ENCODE results near the gene CD2AP. TPM values are rescaled to one million over a fixed set of nuclear protein-coding genes. Genes with fewer than 3 reads are reported as not detected.

CD2AP gene
- total RNA-seq, 1 donor from 2014 or later: 40.3 TPM

DNA sequence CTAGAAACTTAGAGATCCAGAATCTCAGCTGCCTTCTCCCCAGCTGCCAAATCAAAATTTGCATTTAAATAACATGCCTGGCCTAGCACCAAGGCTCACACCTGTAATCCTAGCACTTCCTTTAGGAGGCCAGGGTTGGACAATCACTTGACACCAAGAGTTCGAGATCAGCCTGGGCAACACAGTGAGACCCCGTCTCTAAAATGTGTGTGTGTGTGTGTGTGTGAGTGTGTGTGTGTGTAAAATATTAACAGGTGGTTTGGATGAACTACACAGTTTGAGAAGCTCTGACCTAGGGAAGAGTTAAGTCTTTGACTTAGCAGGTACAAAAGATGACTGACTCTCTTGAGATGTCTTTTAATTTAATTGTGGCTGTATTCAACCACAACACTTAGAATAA lies 20.2 kb upstream of the CD2AP start:
- no peaks in the 10 kb centered on the region for H3K27me3 Mint-ChIP-seq (ENCODE audit: unreplicated experiment)
- H3K4me1 Mint-ChIP-seq (ENCODE audit: unreplicated experiment): no peaks in the 10 kb centered on the region
- H3K9me3 Mint-ChIP-seq (ENCODE audit: unreplicated experiment): no peaks in the 10 kb centered on the region
- no peak for DNase-seq (ENCODE audit: low spot score)
- no peak overlapping the region for H3K27ac Mint-ChIP-seq (ENCODE audit: unreplicated experiment)
- H3K4me3 Mint-ChIP-seq (ENCODE audit: unreplicated experiment): no peak overlapping the region
- no peaks in the 10 kb centered on the region for H3K36me3 Mint-ChIP-seq (ENCODE audit: low read depth, unreplicated experiment)
- TF ChIP-seq, protein P1, sequence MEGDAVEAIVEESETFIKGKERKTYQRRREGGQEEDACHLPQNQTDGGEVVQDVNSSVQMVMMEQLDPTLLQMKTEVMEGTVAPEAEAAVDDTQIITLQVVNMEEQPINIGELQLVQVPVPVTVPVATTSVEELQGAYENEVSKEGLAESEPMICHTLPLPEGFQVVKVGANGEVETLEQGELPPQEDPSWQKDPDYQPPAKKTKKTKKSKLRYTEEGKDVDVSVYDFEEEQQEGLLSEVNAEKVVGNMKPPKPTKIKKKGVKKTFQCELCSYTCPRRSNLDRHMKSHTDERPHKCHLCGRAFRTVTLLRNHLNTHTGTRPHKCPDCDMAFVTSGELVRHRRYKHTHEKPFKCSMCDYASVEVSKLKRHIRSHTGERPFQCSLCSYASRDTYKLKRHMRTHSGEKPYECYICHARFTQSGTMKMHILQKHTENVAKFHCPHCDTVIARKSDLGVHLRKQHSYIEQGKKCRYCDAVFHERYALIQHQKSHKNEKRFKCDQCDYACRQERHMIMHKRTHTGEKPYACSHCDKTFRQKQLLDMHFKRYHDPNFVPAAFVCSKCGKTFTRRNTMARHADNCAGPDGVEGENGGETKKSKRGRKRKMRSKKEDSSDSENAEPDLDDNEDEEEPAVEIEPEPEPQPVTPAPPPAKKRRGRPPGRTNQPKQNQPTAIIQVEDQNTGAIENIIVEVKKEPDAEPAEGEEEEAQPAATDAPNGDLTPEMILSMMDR (IDR thresholded peaks at IDR 0.05; ENCODE audit: unreplicated experiment): no peak

DNA sequence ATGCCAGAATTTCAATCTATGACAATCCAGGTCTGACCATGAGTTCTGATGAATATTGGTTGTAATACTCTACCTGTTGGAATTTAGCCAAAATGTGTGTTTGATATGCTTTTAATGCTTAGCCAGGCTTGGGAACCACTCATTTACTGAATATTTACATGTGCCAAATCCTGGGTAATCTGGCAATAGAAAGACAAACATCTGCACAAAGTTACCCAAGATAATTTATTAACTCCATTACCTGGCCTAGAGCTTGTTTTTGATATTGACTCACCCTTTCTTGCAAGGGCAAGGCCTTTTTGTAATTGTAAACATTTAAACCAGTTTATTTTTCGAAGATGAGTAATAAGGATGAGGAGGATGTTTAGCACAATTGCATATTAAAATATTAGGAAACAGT lies 13.5 kb upstream of the CD2AP start:
- TF ChIP-seq, protein P1 (IDR thresholded peaks at IDR 0.05; ENCODE audit: unreplicated experiment): no peak
- H3K27ac Mint-ChIP-seq (ENCODE audit: unreplicated experiment): no peak overlapping the region
- H3K4me3 Mint-ChIP-seq (ENCODE audit: unreplicated experiment): no peak overlapping the region
- no peaks in the 10 kb centered on the region for H3K36me3 Mint-ChIP-seq (ENCODE audit: low read depth, unreplicated experiment)
- no peak for DNase-seq (ENCODE audit: low spot score)
- no peaks in the 10 kb centered on the region for H3K27me3 Mint-ChIP-seq (ENCODE audit: unreplicated experiment)
- H3K9me3 Mint-ChIP-seq (ENCODE audit: unreplicated experiment): no peaks in the 10 kb centered on the region
- no peaks in the 10 kb centered on the region for H3K4me1 Mint-ChIP-seq (ENCODE audit: unreplicated experiment)

DNA sequence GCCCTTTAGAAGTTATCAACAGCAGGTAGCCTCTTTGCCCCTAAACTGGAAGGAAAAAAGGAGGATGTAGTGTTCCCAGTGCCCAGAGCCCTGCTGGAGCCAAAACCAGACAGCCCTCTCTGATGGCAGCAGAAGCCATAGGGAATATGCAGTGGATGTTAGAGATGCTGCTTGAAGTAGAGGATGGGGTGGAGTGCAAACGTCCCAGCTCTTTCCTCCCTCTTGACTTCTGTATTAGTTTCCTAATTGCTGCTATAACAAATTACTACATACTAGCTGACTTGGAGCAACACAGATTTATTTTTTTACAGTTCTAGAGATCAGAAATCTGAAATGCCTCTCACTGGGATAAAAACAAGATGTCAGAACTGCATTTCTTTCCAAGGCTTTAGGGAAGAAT lies 12.5 kb upstream of the CD2AP start:
- no peak overlapping the region for H3K27ac Mint-ChIP-seq (ENCODE audit: unreplicated experiment)
- no peaks in the 10 kb centered on the region for H3K4me1 Mint-ChIP-seq (ENCODE audit: unreplicated experiment)
- no peak for DNase-seq (ENCODE audit: low spot score)
- TF ChIP-seq, protein P1 (IDR thresholded peaks at IDR 0.05; ENCODE audit: unreplicated experiment): no peak
- no peaks in the 10 kb centered on the region for H3K9me3 Mint-ChIP-seq (ENCODE audit: unreplicated experiment)
- no peaks in the 10 kb centered on the region for H3K27me3 Mint-ChIP-seq (ENCODE audit: unreplicated experiment)
- no peaks in the 10 kb centered on the region for H3K36me3 Mint-ChIP-seq (ENCODE audit: low read depth, unreplicated experiment)
- H3K4me3 Mint-ChIP-seq (ENCODE audit: unreplicated experiment): no peak overlapping the region

DNA sequence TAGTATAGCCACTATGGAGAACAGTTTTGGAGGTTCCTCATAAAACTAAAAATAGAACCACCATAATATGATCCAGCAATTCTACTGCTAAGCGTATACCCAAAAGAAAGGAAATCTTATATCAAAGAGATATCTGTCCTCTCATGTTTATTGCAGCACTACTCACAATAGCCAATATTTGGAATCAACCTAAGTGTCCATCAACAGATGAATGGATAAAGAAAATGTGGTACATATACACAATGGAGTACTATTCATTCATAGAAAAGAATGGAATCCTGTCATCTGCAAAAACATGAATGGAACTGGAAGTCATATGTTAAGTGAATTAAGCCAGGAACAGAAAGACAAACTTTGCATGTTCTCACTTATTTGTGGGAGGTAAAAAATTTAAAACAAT lies 5.7 kb upstream of the CD2AP start:
- Mint-ChIP-seq H3K9me3 (ENCODE audit: unreplicated experiment) (no peaks in the 10 kb centered on the region), H3K4me1 (ENCODE audit: unreplicated experiment) (no peaks in the 10 kb centered on the region), H3K36me3 (ENCODE audit: low read depth, unreplicated experiment) (no peaks in the 10 kb centered on the region), H3K4me3 (ENCODE audit: unreplicated experiment) (no peak overlapping the region), H3K27me3 (ENCODE audit: unreplicated experiment) (no peaks in the 10 kb centered on the region), H3K27ac (ENCODE audit: unreplicated experiment) (no peak overlapping the region)
- no peak for DNase-seq (ENCODE audit: low spot score)
- TF ChIP-seq, protein P1 (IDR thresholded peaks at IDR 0.05; ENCODE audit: unreplicated experiment): no peak

DNA sequence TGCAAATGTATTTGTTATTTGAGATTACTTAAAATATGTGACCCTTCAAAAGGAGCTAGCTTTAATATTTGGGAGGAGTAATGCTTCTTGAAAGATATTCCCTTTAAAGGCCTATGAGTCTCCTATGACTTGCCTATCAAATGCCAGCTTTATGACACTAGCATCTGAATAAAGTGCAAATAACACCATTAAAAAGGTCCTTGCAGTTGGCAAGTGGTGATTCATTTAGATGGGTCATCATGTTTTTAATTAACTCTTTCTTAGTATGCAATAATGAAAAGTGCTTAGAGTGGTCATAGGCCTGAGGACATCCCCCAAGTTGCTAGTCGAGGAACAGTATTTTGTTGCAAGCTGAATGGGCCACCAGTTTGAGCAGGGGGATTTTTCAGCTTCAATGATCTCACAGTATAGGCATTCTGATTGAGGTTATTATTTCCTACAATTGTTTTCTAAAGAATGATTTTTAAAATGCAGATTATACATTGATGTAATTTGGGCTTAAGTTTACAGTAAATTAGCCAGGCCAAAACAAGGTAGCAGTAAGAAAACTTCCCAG lies 3.7 kb upstream of the CD2AP start:
- H3K4me1 Mint-ChIP-seq (ENCODE audit: unreplicated experiment): peaks cover 7% of the 10 kb centered on the region
- no peak for DNase-seq (ENCODE audit: low spot score)
- no peaks in the 10 kb centered on the region for H3K9me3 Mint-ChIP-seq (ENCODE audit: unreplicated experiment)
- H3K4me3 Mint-ChIP-seq (ENCODE audit: unreplicated experiment): no peak overlapping the region
- H3K36me3 Mint-ChIP-seq (ENCODE audit: low read depth, unreplicated experiment): no peaks in the 10 kb centered on the region
- TF ChIP-seq, protein P1 (IDR thresholded peaks at IDR 0.05; ENCODE audit: unreplicated experiment): no peak
- H3K27ac Mint-ChIP-seq (ENCODE audit: unreplicated experiment): peak overlapping the region; percentile 17
- H3K27me3 Mint-ChIP-seq (ENCODE audit: unreplicated experiment): peaks cover 8% of the 10 kb centered on the region

All from endothelial cell (in vitro differentiated cells).